Epidermal melanocyte (primary cell): ENCODE data around the gene GNB1.
A peak's percentile ranks its signal among the peaks of the same experiment; 100 is the strongest.
"Not testable (repeated sequence)": the region's sequence is repeated elsewhere in the genome, so short reads cannot be mapped to it uniquely, and the experiment has no call there.

Experiments
- DNase-seq: peaks from one replicate; pipeline ENCODE4 v3.0.0; 2011; ENCODE audit warnings: low spot score; ENCODE audit not compliant: insufficient read length

Gene GNB1

DNA sequence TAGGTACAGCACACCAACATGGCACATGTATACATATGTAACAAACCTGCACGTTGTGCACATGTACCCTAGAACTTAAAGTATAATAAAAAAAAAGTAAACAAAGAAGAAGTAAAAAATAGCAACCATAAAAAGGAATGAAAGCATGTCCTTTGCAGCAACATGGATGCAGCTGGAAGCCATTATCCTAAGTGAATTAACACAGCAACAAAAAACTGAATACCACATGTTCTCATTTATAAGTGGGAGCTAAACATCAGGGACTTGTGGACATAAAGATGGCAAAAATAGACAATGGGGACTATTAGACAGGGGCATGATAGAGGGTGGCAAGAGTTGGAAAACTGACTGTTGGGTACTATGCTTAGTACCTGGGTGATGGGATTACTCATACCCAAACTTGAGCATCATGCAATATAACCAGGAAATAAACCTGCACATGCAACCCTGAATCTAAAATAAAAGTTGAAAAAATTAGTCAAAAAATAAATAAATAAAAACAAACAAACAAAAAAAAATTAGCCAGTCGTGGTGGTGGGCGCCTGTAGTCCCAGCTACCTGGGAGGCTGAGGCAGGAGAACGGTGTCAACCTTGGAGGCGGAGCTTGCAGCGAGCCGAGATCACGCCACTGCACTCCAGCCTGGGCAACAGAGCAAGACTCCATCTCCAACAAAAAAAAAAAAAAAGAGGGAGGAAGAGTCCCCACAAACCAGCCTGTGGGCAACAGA, 30.8 kb downstream of the GNB1 start:
- DNase-seq, result not testable (repeated sequence)

GRCh38 chr1:1858382-1859086, 32.4 kb downstream of the GNB1 start:
- peak; percentile 82 for DNase-seq

DNA sequence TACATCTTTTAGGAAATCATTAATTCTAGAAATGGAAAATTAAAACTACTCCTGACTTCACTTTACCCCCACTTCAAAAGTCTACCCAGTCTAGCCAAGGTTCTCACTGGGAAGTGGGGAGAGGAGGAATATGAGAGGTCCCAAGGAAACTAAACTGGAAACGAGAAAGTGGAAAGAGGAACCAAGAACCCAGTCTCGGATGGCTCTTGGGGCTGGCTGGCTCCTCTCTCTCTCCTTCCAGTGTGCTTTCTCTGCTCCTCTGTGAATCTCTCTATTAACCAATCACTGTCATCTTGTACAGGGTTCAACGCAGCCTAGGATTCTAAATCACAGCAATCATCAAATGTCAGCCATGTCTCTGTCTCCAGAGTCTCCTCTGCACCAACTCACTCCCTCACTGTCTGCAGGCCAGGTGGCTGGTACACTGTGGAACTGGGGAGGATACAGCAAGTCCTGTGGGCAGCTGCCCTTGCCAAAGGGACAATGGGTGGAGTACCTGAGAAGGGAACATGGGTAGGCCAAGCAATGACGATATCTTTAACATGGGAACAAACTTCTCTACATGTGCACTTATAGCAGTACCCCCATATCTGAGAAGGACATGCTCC, 33.7 kb downstream of the GNB1 start:
- DNase-seq, result no peak

GRCh38 chr1:1856161-1856560, 34.7 kb downstream of the GNB1 start:
- not testable (repeated sequence) for DNase-seq

DNA sequence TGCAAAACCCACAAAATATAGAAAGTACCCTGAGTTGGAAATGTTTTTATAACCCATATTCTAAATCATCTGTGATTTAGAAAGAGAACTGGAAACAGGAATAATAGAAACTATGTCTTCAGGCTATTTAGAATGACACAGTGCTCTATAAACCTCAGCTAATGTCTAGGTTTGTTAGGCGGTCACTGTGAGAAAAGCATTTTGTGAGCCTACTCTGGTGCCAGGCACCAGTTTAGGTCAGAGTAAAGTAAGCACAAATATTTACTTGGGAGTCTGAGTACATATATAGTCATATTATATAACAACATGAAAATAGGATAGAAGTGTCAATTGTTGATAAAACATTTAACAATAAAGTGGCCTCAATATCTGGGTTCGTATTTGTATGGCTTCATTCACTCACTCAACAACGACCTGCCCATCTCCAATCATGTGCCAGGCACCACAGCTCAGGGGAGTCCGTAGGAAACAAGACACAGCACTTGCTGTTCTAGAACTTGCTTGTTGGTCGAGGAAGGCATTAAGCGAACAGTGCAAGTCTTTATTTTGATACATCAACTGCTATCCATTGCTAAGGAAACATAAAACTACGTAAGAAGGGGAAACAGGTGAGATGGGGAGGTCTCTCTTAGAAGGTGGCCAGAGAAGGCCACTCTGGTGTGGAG, 37.2 kb downstream of the GNB1 start:
- no peak for DNase-seq

- DNase-seq, result no peak
These were observed 38.1 kb downstream of the GNB1 start for GRCh38 chr1:1852619-1853414.

DNA sequence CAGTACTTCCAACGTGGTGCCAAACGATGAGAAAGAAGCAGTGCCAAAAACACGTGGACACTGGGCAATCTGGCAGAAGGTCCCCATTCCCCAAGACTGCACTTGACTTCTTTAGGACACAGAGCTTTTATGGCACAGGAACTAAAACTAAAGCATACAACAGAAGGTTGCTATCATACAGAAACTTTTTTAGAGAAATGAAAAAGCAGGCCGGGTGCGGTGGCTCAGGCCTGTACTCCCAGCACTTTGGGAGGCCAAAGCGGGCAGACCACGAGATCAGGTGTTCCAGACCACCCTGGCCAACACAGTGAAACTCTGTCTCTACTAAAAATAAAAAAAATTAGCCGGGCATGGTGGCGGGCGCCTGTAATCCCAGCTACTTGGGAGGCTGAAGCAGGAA, 43.0 kb downstream of the GNB1 start:
- no peak for DNase-seq

DNA sequence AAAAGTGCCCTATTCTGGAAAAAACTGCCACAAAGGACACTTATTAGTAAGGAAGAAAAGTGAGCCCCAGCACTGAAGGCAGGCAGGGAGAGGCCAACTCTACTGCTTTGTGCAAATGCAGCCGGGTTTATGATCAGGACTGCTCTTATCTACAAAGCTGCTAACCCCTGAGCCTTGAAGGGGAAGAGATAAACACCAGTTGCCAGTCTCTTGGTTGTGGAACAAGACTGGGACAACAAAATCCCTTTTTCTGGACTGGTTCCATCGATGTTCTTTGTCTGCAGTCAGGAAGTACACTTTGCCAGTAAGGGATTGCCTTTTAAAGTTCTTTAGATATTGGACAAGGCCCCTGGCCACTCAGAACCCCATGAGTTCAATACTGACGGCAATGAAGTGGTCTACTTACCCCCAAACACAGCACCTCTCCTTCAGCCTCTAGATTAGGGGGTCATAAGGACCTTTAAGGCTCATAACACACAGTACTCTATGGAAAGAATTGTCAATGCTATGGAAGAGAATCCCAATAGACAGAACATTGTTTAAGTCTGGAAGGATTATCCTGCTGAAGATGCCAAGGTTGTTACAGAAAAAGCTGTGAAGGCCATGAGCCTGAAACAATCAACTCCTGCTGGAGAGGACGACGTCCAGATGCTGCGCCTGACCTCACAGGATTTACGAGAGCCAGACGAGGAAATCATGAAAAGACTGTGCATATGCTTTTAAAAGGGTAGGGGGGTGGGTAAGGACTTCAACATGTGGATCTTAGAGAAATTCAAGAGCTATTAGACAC, 43.6 kb downstream of the GNB1 start:
- no peak for DNase-seq

- DNase-seq, result no peak
These were observed 44.4 kb downstream of the GNB1 start for GRCh38 chr1:1846386-1846918.

- DNase-seq, result no peak
These were observed 48.3 kb downstream of the GNB1 start for GRCh38 chr1:1842360-1843146.

DNA sequence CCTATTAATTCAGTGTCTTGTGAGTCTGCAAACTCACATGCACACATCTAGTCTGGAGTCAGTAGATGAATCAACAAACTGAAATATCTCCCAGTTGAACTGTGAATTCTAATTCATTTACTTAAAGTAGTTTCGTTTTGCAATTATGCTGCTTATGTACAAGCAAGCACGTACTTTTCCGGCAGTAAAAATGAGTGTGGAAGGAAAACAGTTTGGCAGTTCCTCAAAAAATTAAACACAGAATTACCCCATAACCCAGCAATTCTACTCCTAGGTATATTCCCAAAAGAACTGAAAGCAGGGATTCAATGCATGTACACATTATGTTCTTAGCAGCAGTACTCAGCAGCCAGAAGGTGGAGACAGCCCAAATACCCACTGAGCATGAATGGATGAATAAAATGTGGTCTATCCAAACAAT, 49.3 kb downstream of the GNB1 start:
- DNase-seq, result no peak

DNA sequence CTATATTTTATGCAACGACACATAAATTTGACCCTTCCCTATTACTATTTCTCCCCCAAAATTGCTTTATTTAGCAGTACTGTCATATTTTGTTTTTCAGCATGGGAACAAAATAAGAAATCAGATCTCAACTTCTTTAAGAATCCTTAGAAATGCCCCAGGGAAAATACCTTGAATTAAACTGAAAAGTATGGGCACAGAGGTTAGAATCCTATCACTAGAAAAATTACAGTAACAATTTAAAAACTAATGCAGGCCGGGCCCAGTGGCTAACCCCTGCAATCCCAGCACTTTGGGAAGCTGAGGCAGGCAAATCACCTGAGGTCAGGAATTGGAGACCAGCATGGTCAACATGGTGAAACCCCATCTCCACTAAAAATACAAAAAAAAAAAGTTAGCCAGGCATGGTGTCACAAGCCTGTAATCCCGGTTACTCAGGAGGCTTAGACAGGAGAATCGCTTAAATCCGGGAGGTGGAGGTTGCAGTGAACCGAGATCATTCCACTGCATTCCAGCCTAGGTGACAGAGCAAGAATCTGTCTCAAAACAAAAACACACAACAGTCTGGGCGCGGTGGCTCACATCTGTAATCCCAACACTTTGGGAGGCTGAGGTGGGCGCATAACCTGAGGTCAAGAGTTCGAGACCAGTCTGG, 51.4 kb downstream of the GNB1 start:
- no peak for DNase-seq

GRCh38 chr1:1836119-1836518, 54.8 kb downstream of the GNB1 start:
- no peak for DNase-seq

DNA sequence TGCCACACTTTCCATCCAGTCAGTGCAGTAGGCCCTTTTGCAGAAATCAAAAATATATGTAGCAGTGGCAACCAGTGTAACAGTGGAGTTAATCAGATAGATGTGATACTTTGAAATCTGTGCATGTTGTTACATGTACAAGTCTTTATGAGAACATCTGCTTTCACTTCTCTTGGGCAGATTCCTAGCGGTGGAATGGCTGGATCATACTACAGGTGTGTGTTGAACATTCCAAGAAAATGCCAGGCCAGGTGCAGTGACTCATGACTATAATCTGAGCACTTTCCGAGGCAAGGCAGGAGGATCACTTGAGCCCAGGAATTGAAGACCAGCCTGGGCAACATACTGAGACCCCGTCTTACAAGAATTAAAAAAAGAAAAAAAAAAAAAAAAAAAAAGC, 55.3 kb downstream of the GNB1 start:
- DNase-seq, result no peak

DNA sequence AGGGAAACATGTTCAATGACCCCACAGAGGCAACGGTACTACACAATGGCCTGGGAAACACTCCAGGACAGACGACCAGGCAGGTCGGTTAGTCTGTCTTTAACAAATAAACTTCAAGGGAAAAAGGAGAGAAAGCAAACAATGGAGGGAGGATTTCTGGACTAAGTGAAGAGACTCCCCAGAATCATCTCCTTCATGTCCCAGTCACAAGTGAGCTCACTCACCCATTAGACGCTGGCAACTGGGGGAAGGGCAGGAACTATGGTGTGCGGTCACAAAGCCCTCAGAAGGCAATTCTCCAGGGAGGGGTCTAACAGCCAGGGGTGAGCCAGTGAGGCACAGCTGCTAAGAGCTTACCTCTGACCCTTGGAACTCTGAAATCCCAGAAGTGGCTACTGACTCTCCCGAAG, 57.0 kb downstream of the GNB1 start:
- no peak for DNase-seq

DNA sequence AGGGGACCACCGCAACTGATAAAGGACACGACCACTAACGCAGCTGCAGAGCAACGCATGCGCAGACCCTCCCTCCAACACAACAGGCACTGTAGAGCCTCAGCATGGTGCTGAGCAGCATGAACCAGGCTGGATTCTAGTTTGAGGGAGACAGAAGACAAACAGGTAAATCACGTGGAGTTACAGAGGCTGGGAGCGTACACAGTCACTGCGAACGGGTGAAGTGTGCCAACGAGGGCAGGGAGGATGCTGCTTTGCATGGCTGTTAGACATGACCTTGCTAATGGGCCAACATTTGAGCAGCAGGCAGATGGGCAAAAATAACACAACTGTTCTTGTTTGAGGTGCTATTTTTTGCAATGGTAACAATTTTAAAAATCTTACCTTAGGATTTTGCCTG, 57.4 kb downstream of the GNB1 start:
- no peak for DNase-seq

GRCh38 chr1:1832820-1833219, 58.1 kb downstream of the GNB1 start:
- no peak for DNase-seq

DNA sequence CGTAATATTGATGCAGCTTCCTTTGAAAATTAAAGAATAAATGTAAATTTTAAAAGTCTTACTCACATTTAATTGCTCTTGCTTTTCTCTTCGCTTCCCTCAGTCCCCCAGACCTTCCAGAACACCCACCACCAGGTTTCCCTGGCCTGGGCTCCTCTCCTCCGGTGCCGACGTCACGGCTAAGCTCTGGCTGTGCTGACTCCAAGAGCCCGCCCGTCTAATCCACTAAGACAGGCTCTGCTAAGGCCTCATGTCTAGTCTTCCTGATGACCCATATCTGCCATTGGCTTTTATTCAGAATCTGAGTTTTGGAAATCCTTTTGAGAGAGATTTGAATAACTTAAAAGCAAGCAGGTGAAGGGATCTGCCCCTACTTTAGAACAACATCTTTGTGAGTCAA, 58.7 kb downstream of the GNB1 start:
- no peak for DNase-seq
